ENCODE measurements around the gene ARFGEF2.

DNA sequence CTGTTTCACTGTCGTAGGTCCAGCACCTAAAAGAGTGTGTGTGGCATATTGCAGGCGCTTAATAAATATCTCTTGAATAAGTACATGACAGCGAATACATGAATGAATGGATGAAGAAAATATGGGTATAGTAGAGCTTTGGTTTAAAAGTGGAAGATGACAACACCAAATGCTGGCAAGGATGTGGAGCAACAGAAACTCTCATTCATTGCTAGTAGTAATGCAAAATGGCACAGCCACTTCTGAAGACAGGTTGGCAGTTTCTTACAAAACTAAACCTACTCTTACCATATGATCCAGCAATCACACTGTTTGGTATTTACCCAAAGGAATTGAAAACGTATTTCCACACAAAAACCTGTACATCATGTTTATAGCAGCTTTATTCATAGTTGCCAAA, 36.3 kb upstream of the ARFGEF2 start:
- TF ChIP-seq, protein P1, sequence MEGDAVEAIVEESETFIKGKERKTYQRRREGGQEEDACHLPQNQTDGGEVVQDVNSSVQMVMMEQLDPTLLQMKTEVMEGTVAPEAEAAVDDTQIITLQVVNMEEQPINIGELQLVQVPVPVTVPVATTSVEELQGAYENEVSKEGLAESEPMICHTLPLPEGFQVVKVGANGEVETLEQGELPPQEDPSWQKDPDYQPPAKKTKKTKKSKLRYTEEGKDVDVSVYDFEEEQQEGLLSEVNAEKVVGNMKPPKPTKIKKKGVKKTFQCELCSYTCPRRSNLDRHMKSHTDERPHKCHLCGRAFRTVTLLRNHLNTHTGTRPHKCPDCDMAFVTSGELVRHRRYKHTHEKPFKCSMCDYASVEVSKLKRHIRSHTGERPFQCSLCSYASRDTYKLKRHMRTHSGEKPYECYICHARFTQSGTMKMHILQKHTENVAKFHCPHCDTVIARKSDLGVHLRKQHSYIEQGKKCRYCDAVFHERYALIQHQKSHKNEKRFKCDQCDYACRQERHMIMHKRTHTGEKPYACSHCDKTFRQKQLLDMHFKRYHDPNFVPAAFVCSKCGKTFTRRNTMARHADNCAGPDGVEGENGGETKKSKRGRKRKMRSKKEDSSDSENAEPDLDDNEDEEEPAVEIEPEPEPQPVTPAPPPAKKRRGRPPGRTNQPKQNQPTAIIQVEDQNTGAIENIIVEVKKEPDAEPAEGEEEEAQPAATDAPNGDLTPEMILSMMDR (IDR thresholded peaks at IDR 0.05), result no peak
- TF ChIP-seq POLR2A (IDR thresholded peaks at IDR 0.05), result no peak
